ENCODE data around the gene FCER1G. TPM values are rescaled to one million over a fixed set of nuclear protein-coding genes. Genes with fewer than 3 reads are reported as not detected.

FCER1G gene
- total RNA-seq, 1 donor from 2014 or later, result 1.5 TPM

- no peak for TF ChIP-seq CTCF (IDR thresholded peaks at IDR 0.05; ENCODE audit: unreplicated experiment)
- Mint-ChIP-seq H3K9me3 (ENCODE audit: low read depth) (no peaks in the 10 kb centered on the region), H3K36me3 (ENCODE audit: insufficient read depth) (no peaks in the 10 kb centered on the region), H3K4me3 (ENCODE audit: low read depth) (no peak overlapping the region), H3K4me1 (ENCODE audit: low read depth) (no peaks in the 10 kb centered on the region), H3K27me3 (peaks cover 4% of the 10 kb centered on the region), H3K27ac (no peak overlapping the region)
- DNase-seq (ENCODE audit: low spot score, unreplicated experiment), result no peak
Observed at GRCh38 chr1:161187311-161187710, 27.8 kb upstream of the FCER1G start.

GRCh38 chr1:161188381-161188780 is 26.7 kb upstream of the FCER1G start:
- no peaks in the 10 kb centered on the region for H3K9me3 Mint-ChIP-seq (ENCODE audit: low read depth)
- H3K4me3 Mint-ChIP-seq (ENCODE audit: low read depth), result no peak overlapping the region
- H3K4me1 Mint-ChIP-seq (ENCODE audit: low read depth), result peaks cover 2% of the 10 kb centered on the region
- no peaks in the 10 kb centered on the region for H3K36me3 Mint-ChIP-seq (ENCODE audit: insufficient read depth)
- TF ChIP-seq CTCF (IDR thresholded peaks at IDR 0.05; ENCODE audit: unreplicated experiment), result no peak
- H3K27ac Mint-ChIP-seq, result no peak overlapping the region
- peaks cover 4% of the 10 kb centered on the region for H3K27me3 Mint-ChIP-seq
- DNase-seq (ENCODE audit: low spot score, unreplicated experiment), result no peak

DNA sequence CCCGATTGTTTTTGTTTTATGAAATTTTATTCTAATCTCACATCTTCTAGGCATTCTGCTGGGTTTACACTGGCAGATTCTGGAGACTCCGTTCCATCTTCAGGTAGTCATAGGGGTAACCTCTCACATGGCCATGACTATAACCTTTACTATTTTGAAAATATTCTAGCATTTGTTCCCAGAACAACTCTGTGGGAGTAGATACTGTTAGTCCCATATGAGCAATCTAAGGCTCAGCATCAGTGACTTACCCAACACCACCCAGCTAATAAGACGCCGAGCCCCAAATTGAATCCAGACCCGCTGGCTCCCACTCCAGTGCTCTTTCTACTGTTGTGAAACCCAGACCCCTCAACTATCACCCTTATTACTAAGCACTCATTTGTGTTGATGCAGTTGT is 26.1 kb upstream of the FCER1G start:
- Mint-ChIP-seq H3K36me3 (ENCODE audit: insufficient read depth) (no peaks in the 10 kb centered on the region), H3K27ac (no peak overlapping the region), H3K4me1 (ENCODE audit: low read depth) (peaks cover 2% of the 10 kb centered on the region), H3K9me3 (ENCODE audit: low read depth) (no peaks in the 10 kb centered on the region), H3K27me3 (peaks cover 4% of the 10 kb centered on the region), H3K4me3 (ENCODE audit: low read depth) (no peak overlapping the region)
- DNase-seq (ENCODE audit: low spot score, unreplicated experiment), result no peak
- no peak for TF ChIP-seq CTCF (IDR thresholded peaks at IDR 0.05; ENCODE audit: unreplicated experiment)

DNA sequence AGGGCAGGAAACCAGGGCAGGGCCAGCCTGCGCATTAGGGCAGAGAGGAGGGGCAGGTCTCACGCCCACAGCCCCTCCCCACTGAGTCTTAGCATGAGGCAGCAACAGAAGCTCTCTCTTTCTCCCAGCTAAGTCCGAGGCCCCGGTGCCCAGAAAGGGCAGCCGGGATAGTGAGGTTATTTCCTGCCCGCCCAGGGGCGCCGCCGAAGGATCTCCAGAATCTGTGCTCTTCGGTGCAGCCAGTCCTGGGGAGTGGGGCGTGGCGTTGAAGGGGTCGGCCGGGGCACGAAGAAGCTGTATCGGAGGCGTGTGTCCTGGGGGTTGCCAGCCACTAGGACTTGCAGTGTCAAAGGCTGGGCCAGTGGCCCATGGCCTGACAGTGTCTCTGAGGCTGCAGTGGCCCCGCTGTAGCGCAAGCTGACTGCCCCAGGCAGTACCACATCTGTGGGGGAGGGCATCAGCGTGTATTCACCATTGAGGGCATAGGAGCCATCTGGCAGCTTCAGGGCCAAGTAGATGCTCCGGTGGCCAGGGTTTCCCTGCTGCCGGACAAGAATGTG is 24.1 kb upstream of the FCER1G start:
- Mint-ChIP-seq H3K27me3 (peaks cover under 1% of the 10 kb centered on the region), H3K36me3 (ENCODE audit: insufficient read depth) (no peaks in the 10 kb centered on the region), H3K4me3 (ENCODE audit: low read depth) (no peak overlapping the region), H3K4me1 (ENCODE audit: low read depth) (peaks cover 2% of the 10 kb centered on the region), H3K27ac (no peak overlapping the region), H3K9me3 (ENCODE audit: low read depth) (no peaks in the 10 kb centered on the region)
- TF ChIP-seq CTCF (IDR thresholded peaks at IDR 0.05; ENCODE audit: unreplicated experiment), result no peak
- no peak for DNase-seq (ENCODE audit: low spot score, unreplicated experiment)

- H3K4me1 Mint-ChIP-seq (ENCODE audit: low read depth), result peaks cover 2% of the 10 kb centered on the region
Observed at GRCh38 chr1:161191971-161192370, 23.1 kb upstream of the FCER1G start.

More at GRCh38 chr1:161191971-161192370, 23.1 kb upstream of the FCER1G start:
- no peaks in the 10 kb centered on the region for H3K27me3 Mint-ChIP-seq
- no peak overlapping the region for H3K4me3 Mint-ChIP-seq (ENCODE audit: low read depth)
- no peaks in the 10 kb centered on the region for H3K36me3 Mint-ChIP-seq (ENCODE audit: insufficient read depth)
- no peak overlapping the region for H3K27ac Mint-ChIP-seq
- DNase-seq (ENCODE audit: low spot score, unreplicated experiment), result no peak
- no peak for TF ChIP-seq CTCF (IDR thresholded peaks at IDR 0.05; ENCODE audit: unreplicated experiment)
- no peaks in the 10 kb centered on the region for H3K9me3 Mint-ChIP-seq (ENCODE audit: low read depth)

Measured in progenitor cell of endocrine pancreas (in vitro differentiated cells).